Effector memory CD4-positive, alpha-beta T cell (primary cell): ENCODE measurements around the gene UBE4B.

Experiments used
- DNase-seq, 3 donors: peaks; one replicate each; pipeline ENCODE4 v3.0.0-alpha.2; 2020
- H3K27ac ChIP-seq: 2 replicates; pipeline ENCODE4 v1.7.0; 2013; ENCODE audit warnings: mild to moderate bottlenecking, low read length, moderate library complexity; ENCODE audit not compliant: insufficient read depth, poor library complexity, severe bottlenecking
- H3K27me3 ChIP-seq: replicated peaks from 2 replicates; pipeline ENCODE4 v1.7.0; 2013; ENCODE audit warnings: mild to moderate bottlenecking, low read length; ENCODE audit not compliant: insufficient read depth, control insufficient read depth, poor library complexity, severe bottlenecking
- H3K36me3 ChIP-seq: 2 replicates; pipeline ENCODE4 v1.7.0; 2013; ENCODE audit warnings: mild to moderate bottlenecking, low read length, moderate library complexity; ENCODE audit not compliant: control insufficient read depth, insufficient read depth
- H3K4me1 ChIP-seq: 2 replicates; pipeline ENCODE4 v1.7.0; 2013; ENCODE audit warnings: low read length, mild to moderate bottlenecking; ENCODE audit not compliant: control insufficient read depth, insufficient read depth, poor library complexity, severe bottlenecking
- H3K4me3 ChIP-seq: 2 replicates; pipeline ENCODE4 v1.7.0; 2013; ENCODE audit warnings: low read length, low read depth, mild to moderate bottlenecking; ENCODE audit not compliant: insufficient read depth, poor library complexity, severe bottlenecking
- H3K9me3 ChIP-seq: 2 replicates; pipeline ENCODE4 v1.7.0; 2013; ENCODE audit warnings: mild to moderate bottlenecking, low read length, moderate library complexity; ENCODE audit not compliant: control insufficient read depth

UBE4B gene

GRCh38 chr1:10056599-10056987 lies 23.8 kb downstream of the UBE4B start:
- H3K4me3 ChIP-seq, result no peak overlapping the region
- H3K9me3 ChIP-seq, result no peaks in the 10 kb centered on the region
- DNase-seq, result no peak
- H3K36me3 ChIP-seq, result peaks cover 15% of the 10 kb centered on the region
- H3K27ac ChIP-seq, result no peak overlapping the region
- H3K27me3 ChIP-seq, result no peaks in the 10 kb centered on the region
- no peaks in the 10 kb centered on the region for H3K4me1 ChIP-seq

GRCh38 chr1:10057343-10057742 lies 24.6 kb downstream of the UBE4B start:
- H3K36me3 ChIP-seq, result peaks cover 13% of the 10 kb centered on the region
- H3K4me1 ChIP-seq, result no peaks in the 10 kb centered on the region
- H3K4me3 ChIP-seq, result no peak overlapping the region
- no peak for DNase-seq
- H3K27ac ChIP-seq, result no peak overlapping the region
- no peaks in the 10 kb centered on the region for H3K27me3 ChIP-seq
- H3K9me3 ChIP-seq, result no peaks in the 10 kb centered on the region

GRCh38 chr1:10057796-10058195 lies 25.0 kb downstream of the UBE4B start:
- no peak for DNase-seq
- no peak overlapping the region for H3K4me3 ChIP-seq
- H3K4me1 ChIP-seq, result no peaks in the 10 kb centered on the region
- no peaks in the 10 kb centered on the region for H3K27me3 ChIP-seq
- H3K36me3 ChIP-seq, result peaks cover 10% of the 10 kb centered on the region
- H3K27ac ChIP-seq, result no peak overlapping the region
- H3K9me3 ChIP-seq, result no peaks in the 10 kb centered on the region

DNA sequence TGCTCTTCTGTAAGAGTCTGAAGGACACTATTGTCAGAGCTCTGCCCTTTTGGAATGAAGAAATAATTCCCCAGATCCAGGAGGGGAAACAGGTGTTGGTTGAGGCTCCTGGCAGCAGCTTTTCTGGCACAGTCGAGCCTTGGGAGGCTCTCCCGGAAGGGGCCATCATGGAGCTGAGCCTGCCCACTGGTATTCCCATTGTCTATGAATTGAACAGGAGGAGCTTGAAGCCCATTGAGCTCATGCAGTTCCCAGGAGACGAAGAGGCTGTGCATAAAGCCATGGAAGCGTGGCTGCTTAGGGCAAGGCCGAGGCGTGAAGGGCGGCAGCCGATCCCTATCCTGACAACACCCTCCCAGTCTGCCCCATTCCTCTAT lies 26.6 kb downstream of the UBE4B start:
- DNase-seq, result no peak
- Histone ChIP-seq H3K4me3 (no peak overlapping the region), H3K36me3 (peaks cover 7% of the 10 kb centered on the region), H3K4me1 (no peaks in the 10 kb centered on the region), H3K27me3 (no peaks in the 10 kb centered on the region), H3K9me3 (no peaks in the 10 kb centered on the region), H3K27ac (no peak overlapping the region)

DNA sequence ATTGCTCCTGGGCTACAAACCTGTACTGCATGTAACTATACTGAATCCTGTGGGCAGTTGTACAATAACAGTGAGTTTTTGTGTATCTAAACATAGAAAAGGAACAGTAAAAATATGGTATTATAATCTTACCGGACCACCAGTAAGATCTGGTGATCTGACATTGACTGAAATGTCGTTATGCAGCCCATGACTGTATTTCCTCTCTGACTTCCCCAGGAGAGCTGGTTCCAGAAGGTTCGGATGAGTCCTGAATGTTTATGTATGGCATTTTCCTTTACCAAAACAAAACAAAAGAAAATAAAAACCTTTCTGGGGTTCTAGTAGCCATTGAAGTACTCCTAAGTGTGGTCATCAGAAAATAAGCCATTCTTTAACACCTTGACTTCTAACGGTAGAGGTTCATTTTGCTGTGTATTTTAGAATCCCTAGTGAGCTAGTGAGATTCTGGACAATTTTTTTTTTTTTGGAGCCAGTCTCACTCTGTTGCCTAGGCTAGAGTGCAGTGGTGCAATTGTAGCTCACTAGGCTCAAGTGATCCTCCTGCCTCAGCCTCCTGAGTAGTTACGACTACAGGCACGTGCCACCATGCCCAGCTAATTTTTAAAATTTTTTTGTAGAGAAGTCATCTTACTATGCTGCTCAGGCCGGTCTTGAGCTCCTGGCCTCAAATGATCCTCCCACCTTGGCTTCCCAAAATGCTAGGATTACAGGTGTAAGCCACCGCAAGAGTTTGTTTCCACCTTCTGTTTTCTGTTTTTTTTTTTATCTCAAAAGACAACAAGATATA lies 27.7 kb downstream of the UBE4B start:
- Histone ChIP-seq H3K9me3 (no peaks in the 10 kb centered on the region), H3K4me3 (no peak overlapping the region), H3K36me3 (peaks cover 5% of the 10 kb centered on the region), H3K27ac (no peak overlapping the region), H3K4me1 (no peaks in the 10 kb centered on the region), H3K27me3 (no peaks in the 10 kb centered on the region)
- DNase-seq, result no peak

GRCh38 chr1:10061276-10061675 lies 28.5 kb downstream of the UBE4B start:
- no peaks in the 10 kb centered on the region for H3K27me3 ChIP-seq
- no peak overlapping the region for H3K4me3 ChIP-seq
- no peaks in the 10 kb centered on the region for H3K9me3 ChIP-seq
- no peaks in the 10 kb centered on the region for H3K4me1 ChIP-seq
- H3K36me3 ChIP-seq, result peaks cover 5% of the 10 kb centered on the region
- no peak overlapping the region for H3K27ac ChIP-seq
- DNase-seq, result no peak

DNA sequence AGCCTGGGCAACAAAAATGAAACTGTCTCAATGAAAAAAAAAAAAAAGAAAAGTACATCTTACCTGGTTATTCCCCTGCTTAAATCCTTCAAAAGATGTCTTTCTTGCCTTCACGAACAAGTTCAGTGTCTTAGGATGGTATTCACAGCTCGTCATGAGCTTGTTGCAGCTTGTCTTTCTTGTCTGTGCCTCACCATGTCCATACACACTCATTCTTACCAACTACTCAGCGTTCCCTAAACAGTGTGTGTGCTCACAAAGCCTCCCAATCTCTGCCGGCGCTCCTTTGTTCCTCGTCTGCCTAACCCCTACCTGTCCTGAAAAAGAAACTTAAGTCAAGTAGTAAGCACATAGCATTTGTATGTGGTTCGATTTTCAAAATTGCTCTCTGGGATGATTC lies 31.1 kb downstream of the UBE4B start:
- DNase-seq, result no peak
- no peak overlapping the region for H3K4me3 ChIP-seq

GRCh38 chr1:10064416-10065343 lies 31.9 kb downstream of the UBE4B start:
- H3K27ac ChIP-seq, result no peak overlapping the region

More for the DNA sequence above, 31.1 kb downstream of the UBE4B start:
- H3K36me3 ChIP-seq, result peaks cover 2% of the 10 kb centered on the region
- no peaks in the 10 kb centered on the region for H3K27me3 ChIP-seq
- no peak overlapping the region for H3K27ac ChIP-seq
- H3K9me3 ChIP-seq, result no peaks in the 10 kb centered on the region
- no peaks in the 10 kb centered on the region for H3K4me1 ChIP-seq

DNA sequence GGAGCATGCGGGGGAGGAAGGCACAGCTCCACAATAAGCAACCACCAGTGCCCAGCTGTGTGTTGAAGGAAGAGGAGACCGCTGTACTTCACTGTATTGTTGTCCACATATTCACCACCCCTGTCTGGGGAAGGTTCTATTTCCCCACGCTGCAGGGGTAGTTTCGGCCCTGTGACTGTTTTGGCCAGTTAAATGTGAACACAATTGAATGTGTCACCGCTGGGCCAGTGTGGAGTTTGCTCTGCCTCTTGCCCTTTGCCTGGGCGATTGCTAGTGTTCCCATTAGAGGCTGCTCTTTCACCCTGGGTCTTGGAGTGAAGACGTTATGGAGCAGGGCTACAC lies 32.6 kb downstream of the UBE4B start:
- Histone ChIP-seq H3K27ac (no peak overlapping the region), H3K27me3 (no peaks in the 10 kb centered on the region), H3K4me3 (no peak overlapping the region), H3K4me1 (no peaks in the 10 kb centered on the region), H3K9me3 (no peaks in the 10 kb centered on the region), H3K36me3 (peaks cover 5% of the 10 kb centered on the region)
- no peak for DNase-seq

More at GRCh38 chr1:10064416-10065343, 31.9 kb downstream of the UBE4B start:
- Histone ChIP-seq H3K36me3 (peaks cover 5% of the 10 kb centered on the region), H3K27me3 (no peaks in the 10 kb centered on the region), H3K4me3 (no peak overlapping the region), H3K4me1 (no peaks in the 10 kb centered on the region), H3K9me3 (no peaks in the 10 kb centered on the region)
- DNase-seq, result no peak

DNA sequence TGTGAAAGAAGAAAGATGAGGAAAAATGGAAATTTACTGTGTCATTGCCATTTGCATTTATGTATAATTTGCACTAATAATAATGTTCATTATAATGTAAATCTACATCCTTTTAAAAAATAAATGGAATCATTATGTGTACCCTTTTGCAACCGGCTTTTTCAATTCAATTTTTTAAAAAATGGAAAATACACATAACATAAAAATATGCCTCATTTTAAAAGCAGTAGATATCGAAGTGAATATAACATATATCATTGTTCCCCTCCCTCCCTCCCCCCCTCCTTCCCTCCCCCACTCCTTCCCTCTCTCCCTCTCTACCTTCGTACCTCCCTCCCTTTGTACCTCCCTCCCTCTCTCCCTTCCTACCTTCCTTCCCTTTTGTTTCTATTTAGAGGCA lies 33.0 kb downstream of the UBE4B start:
- H3K27ac ChIP-seq, result no peak overlapping the region

More for the DNA sequence above, 33.0 kb downstream of the UBE4B start:
- H3K4me3 ChIP-seq, result no peak overlapping the region
- H3K9me3 ChIP-seq, result no peaks in the 10 kb centered on the region
- DNase-seq, result no peak
- H3K4me1 ChIP-seq, result no peaks in the 10 kb centered on the region
- H3K36me3 ChIP-seq, result peaks cover 5% of the 10 kb centered on the region
- H3K27me3 ChIP-seq, result no peaks in the 10 kb centered on the region
